Nasal cavity respiratory epithelium epithelial cell of viscerocranial mucosa (primary cell): ENCODE results near the gene STXBP6. TPM values are rescaled to one million over a fixed set of nuclear protein-coding genes. Genes with fewer than 3 reads are reported as not detected.

Source experiments
- total RNA-seq: library from RNA; depleted of rRNA; stranded (reverse); fragments of >200 nt; gene quantifications from 2 replicates; pipeline ENCODE4 v1.2.3, GENCODE V29; 2014

Gene STXBP6
- under 0.01 TPM in 1 of 2 replicates, not detected in the other for total RNA-seq

GRCh38 chr14:25049568-25050268 is at the start of gene STXBP6:
TSS of gene STXBP6 (minus strand) at chr14:25050147. CDS start at chr14:24974818, 75,329 bp downstream.

